ENCODE results near the gene CLCF1.

DNA sequence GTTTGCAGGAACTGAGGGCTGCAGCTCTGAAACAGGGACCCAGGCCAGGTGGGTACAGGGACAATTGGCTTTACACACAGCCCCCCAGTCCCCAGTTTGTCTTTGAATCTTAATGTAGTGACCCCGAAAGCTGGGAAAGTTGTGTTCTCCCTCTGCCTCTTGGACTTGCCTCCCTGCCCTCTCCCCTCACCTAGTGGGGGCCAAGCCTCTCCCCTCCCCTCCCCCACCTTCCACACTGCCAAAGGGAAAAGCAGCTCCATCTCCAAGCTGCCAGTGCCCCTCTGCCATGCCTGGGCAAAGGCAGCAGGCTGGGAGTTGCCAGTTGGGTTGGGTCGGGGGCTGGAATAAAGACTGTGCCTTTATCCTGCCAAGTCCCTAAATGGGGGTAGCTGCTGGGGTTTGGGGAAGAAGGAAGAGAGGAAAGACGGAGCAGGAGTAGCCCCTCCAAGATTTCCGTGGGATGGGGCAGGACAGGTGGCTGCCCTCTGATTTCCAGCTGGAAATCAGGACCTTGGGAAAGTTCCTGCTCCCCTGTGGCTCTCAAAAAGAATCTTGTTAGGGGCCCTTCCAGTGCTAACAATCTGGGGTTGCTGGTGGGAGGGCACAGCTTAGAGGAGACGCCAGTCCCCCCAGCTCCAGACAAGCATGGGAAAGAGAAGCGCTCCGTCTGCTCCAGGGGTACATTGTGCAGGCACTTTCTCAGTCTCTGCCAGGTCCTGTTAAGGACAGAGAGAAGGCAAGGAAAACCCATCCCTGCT is 2.8 kb upstream of the CLCF1 start:
- no peak for TF ChIP-seq CTCF (IDR thresholded peaks at IDR 0.05)
- no peak for TF ChIP-seq EP300 (IDR thresholded peaks at IDR 0.05)
